COLO668 (cell line): ENCODE results near the gene IFTAP.

Experiments used
- DNase-seq: peaks from one replicate; lab custom pipeline; 2025; ENCODE audit not compliant: unreplicated experiment; lab: John Stamatoyannopoulos, UW

IFTAP gene

GRCh38 chr11:36703055-36703404, 108.7 kb downstream of the IFTAP start:
- no peak for DNase-seq
